H1 (cell line): ENCODE measurements around the gene ZNF837. TPM values are rescaled to one million over a fixed set of nuclear protein-coding genes. Genes with fewer than 3 reads are reported as not detected.
A peak's percentile ranks its signal among the peaks of the same experiment; 100 is the strongest.

Experiments used
- CTCF ChIA-PET: fragments of 300-600 bp; sonication (Branson Sonifier 250); formaldehyde crosslinking; loops from one replicate; lab custom pipeline; 2021; ENCODE audit not compliant: partially characterized antibody; lab: Charles Lee
- POLR2A ChIA-PET: fragments of 300-600 bp; sonication (Branson Sonifier 250); formaldehyde crosslinking; loops from one replicate; lab custom pipeline; 2021; ENCODE audit warnings: inconsistent platforms; ENCODE audit not compliant: partially characterized antibody; lab: Charles Lee
- DNase-seq, 2 experiments: peaks; one replicate each; pipeline versions ENCODE4 v3.0.0 to v3.0.0-alpha.2; 2010 to 2022; ENCODE audit warnings: low spot score in 2 of 2, low read depth in 1 of 2, mixed read lengths in 1 of 2
- FAIRE-seq: peaks from 2 replicates; lab custom pipeline; 2011; peaks lifted over from hg19 to GRCh38; lab: Jason Lieb, UNC
- H2AFZ ChIP-seq: 2 replicates; pipeline ENCODE4 v1.8.1; 2012; ENCODE audit warnings: low read length, inconsistent platforms
- H2AK5ac ChIP-seq: 2 replicates; pipeline ENCODE4 v1.6.1; 2013; ENCODE audit warnings: low read depth, low read length
- H2BK120ac ChIP-seq: replicated peaks from 2 replicates; pipeline ENCODE3; 2013; ENCODE audit warnings: low read depth, low read length, inconsistent platforms
- H2BK12ac ChIP-seq: 2 replicates; pipeline ENCODE4 v1.6.1; 2013; ENCODE audit warnings: low read depth, low read length
- H2BK15ac ChIP-seq: 2 replicates; pipeline ENCODE4 v1.6.1; 2013; ENCODE audit warnings: low read length
- H2BK20ac ChIP-seq: 2 replicates; pipeline ENCODE4 v1.6.1; 2013; ENCODE audit warnings: low read length
- H2BK5ac ChIP-seq: 2 replicates; pipeline ENCODE4 v1.6.1; 2013; ENCODE audit warnings: low read depth, low read length
- H3K14ac ChIP-seq: 2 replicates; pipeline ENCODE4 v1.6.1; 2013; ENCODE audit warnings: inconsistent platforms; ENCODE audit not compliant: insufficient read length
- H3K18ac ChIP-seq: 2 replicates; pipeline ENCODE4 v1.6.1; 2013; ENCODE audit warnings: low read length; ENCODE audit errors: extremely low read depth
- H3K23ac ChIP-seq: 2 replicates; pipeline ENCODE4 v1.6.1; 2013; ENCODE audit warnings: inconsistent platforms; ENCODE audit not compliant: insufficient read length
- H3K23me2 ChIP-seq: 2 replicates; pipeline ENCODE4 v1.6.1; 2013; ENCODE audit warnings: low read depth, low read length
- H3K27ac ChIP-seq: 2 replicates; pipeline ENCODE4 v1.6.1; 2011; ENCODE audit warnings: low read depth, low read length, inconsistent platforms
- H3K27me3 ChIP-seq, 4 experiments: replicated peaks in 1 of 4; 1 replicate in 1 of 4; 2 replicates in 3 of 4; pipeline versions ENCODE4 v1.6.1 to v1.8.1; 2011 to 2013; ENCODE audit warnings: low read length in 3 of 4, mild to moderate bottlenecking in 3 of 4, inconsistent platforms in 2 of 4, mixed read lengths in 2 of 4, moderate library complexity in 1 of 4; ENCODE audit not compliant: control insufficient read depth in 3 of 4, insufficient read depth in 3 of 4; ENCODE audit errors: extremely low read depth in 1 of 4
- H3K36me3 ChIP-seq, 4 experiments: 2 replicates each; pipeline versions ENCODE4 v1.6.1 to v1.8.1; 2011 to 2013; ENCODE audit warnings: mild to moderate bottlenecking in 4 of 4, low read length in 3 of 4, moderate library complexity in 2 of 4, control low read depth in 1 of 4, inconsistent platforms in 1 of 4; ENCODE audit not compliant: insufficient read depth in 4 of 4, control insufficient read depth in 2 of 4
- H3K4ac ChIP-seq: replicated peaks from 2 replicates; pipeline ENCODE3; 2013; ENCODE audit warnings: low read length, low read depth, mixed read lengths, inconsistent platforms; ENCODE audit not compliant: insufficient read length
- H3K4me1 ChIP-seq, 4 experiments: replicated peaks in 1 of 4; 1 replicate in 1 of 4; 2 replicates in 3 of 4; pipeline versions ENCODE4 v1.6.1 to v1.8.1; 2011 to 2013; ENCODE audit warnings: low read length in 3 of 4, inconsistent platforms in 2 of 4, mixed read lengths in 1 of 4; ENCODE audit not compliant: insufficient read depth in 4 of 4, control insufficient read depth in 3 of 4
- H3K4me2 ChIP-seq, 2 experiments: 2 replicates each; pipeline versions ENCODE4 v1.6.1 to v1.8.1; 2011 to 2013; ENCODE audit warnings: low read depth in 2 of 2, low read length in 2 of 2, control low read depth in 1 of 2, inconsistent platforms in 1 of 2, mild to moderate bottlenecking in 1 of 2; ENCODE audit not compliant: insufficient read depth in 1 of 2
- H3K4me3 ChIP-seq, 4 experiments: fragments of 200-600, 300-600 bp in 1 of 4; sonication (generic), shearing (Covaris generic), sonication (Bioruptor Twin) in 1 of 4; 2 replicates each; pipeline versions ENCODE4 v1.5.1 to v1.8.1; 2011 to 2016; ENCODE audit warnings: low read length in 4 of 4, low read depth in 3 of 4, control low read depth in 2 of 4, inconsistent platforms in 2 of 4, mild to moderate bottlenecking in 2 of 4, mixed read lengths in 1 of 4, moderate library complexity in 1 of 4; ENCODE audit not compliant: insufficient read depth in 2 of 4; ENCODE audit errors: extremely low read depth in 1 of 4
- H3K56ac ChIP-seq: replicated peaks from 2 replicates; pipeline ENCODE3; 2013; ENCODE audit warnings: low read depth, mild to moderate bottlenecking, mixed read lengths, low read length, inconsistent platforms; ENCODE audit not compliant: insufficient read length
- H3K79me1 ChIP-seq: 2 replicates; pipeline ENCODE4 v1.6.1; 2013; ENCODE audit warnings: low read depth, low read length, control low read depth
- H3K79me2 ChIP-seq, 2 experiments: 2 replicates each; pipeline versions ENCODE4 v1.6.1 to v1.8.1; 2012 to 2013; ENCODE audit warnings: low read length in 2 of 2, mild to moderate bottlenecking in 2 of 2, inconsistent platforms in 1 of 2; ENCODE audit not compliant: insufficient read depth in 2 of 2, control insufficient read depth in 1 of 2
- H3K9ac ChIP-seq, 4 experiments: replicated peaks in 1 of 4; 1 replicate in 1 of 4; 2 replicates in 3 of 4; pipeline versions ENCODE4 v1.6.1 to v1.8.1; 2011 to 2013; ENCODE audit warnings: low read depth in 3 of 4, low read length in 3 of 4, control low read depth in 2 of 4, mild to moderate bottlenecking in 2 of 4, moderate library complexity in 2 of 4, inconsistent platforms in 1 of 4; ENCODE audit errors: extremely low read depth in 1 of 4
- H3K9me3 ChIP-seq, 2 experiments: 2 replicates each; pipeline versions ENCODE4 v1.6.1 to v1.8.1; 2012 to 2013; ENCODE audit warnings: mild to moderate bottlenecking in 2 of 2, moderate library complexity in 2 of 2, control low read depth in 1 of 2, inconsistent platforms in 1 of 2, low read depth in 1 of 2, low read length in 1 of 2, mixed read lengths in 1 of 2; ENCODE audit not compliant: insufficient read depth in 2 of 2
- H4K20me1 ChIP-seq, 2 experiments: replicated peaks in 1 of 2; 2 replicates each; pipeline versions ENCODE3 to v1.8.1; 2011 to 2013; ENCODE audit warnings: inconsistent platforms in 2 of 2, low read length in 2 of 2, mild to moderate bottlenecking in 1 of 2; ENCODE audit not compliant: insufficient read depth in 2 of 2, control insufficient read depth in 1 of 2
- H4K5ac ChIP-seq: 2 replicates; pipeline ENCODE4 v1.6.1; 2013; ENCODE audit warnings: low read length, low read depth, mixed read lengths, inconsistent platforms; ENCODE audit not compliant: insufficient read length
- H4K8ac ChIP-seq: 2 replicates; pipeline ENCODE4 v1.8.0; 2013; ENCODE audit warnings: mild to moderate bottlenecking, moderate library complexity, low read length, inconsistent platforms; ENCODE audit not compliant: insufficient read depth; ENCODE audit errors: extremely low read depth
- H4K91ac ChIP-seq: replicated peaks from 2 replicates; pipeline ENCODE3; 2013; ENCODE audit warnings: low read length, mixed read lengths, inconsistent platforms; ENCODE audit not compliant: insufficient read length
- ASH2L ChIP-seq: fragments of 200-600, 300-600 bp; sonication (generic); IDR thresholded peaks from one replicate; pipeline ENCODE4 v1.7.1; 2017; ENCODE audit warnings: low read length
- GTF2F1 ChIP-seq: IDR thresholded peaks from 2 replicates; pipeline ENCODE4 v1.6.1; 2012; ENCODE audit warnings: low read depth, low read length, improper control_type of control experiment, borderline replicate concordance
- WGBS, 2 experiments: shearing (Covaris generic) in 1 of 2; methylation state at CpG; one replicate each; pipeline versions ENCODE4 v1.1.6 to v1.1.7; 2013 to 2015; ENCODE audit warnings: low lambda C conversion rate in 2 of 2, mixed read lengths in 2 of 2, inconsistent platforms in 1 of 2, low coverage in 1 of 2, missing lambda C conversion rate in 1 of 2; ENCODE audit not compliant: insufficient replicate concordance in 2 of 2, insufficient coverage in 1 of 2, insufficient read length in 1 of 2; ENCODE audit errors: extremely low coverage in 1 of 2, missing lambda C conversion rate in 1 of 2; 5-methylcytosine and 5-hydroxymethylcytosine counted together
- polyA plus RNA-seq, 7 experiments: library from polyadenylated mRNA; depleted of rRNA in 3 of 7; stranded (reverse) in 5 of 7; unstranded in 2 of 7; fragments of >200 nt in 5 of 7; fragments of 200-250 nt in 2 of 7; gene quantifications; 1 replicate in 5 of 7; 2 replicates in 1 of 7; 4 replicates in 1 of 7; pipeline versions ENCODE4 v1.2.1 to v1.2.3, GENCODE V29; 2011 to 2013; ENCODE audit warnings: missing spikeins in 2 of 7, mixed read lengths in 2 of 7
- total RNA-seq: library from RNA; stranded (reverse); fragmentation: NEBNext Ultra II Directional; extraction: Animal tissue kit (Norgen Biotek cat#: 25700); gene quantifications from 2 replicates; pipeline ENCODE4 v1.2.1, GENCODE V29; 2021

Gene ZNF837
- total and polyA plus RNA-seq, 2 of the 8 experiments (the other 6 are each of a cell fraction or from before 2014, with no cell fraction given), result 1.9 to 3.3 TPM

GRCh38 chr19:58381460-58382212 is 806 bp upstream of the ZNF837 start:
- peaks cover 0 to 13% (median 8%) of the 10 kb centered on the region in 4 experiments; a peak in 6 of 7 replicates for H3K4me1 ChIP-seq
- H3K23me2 ChIP-seq, result peaks cover 17% of the 10 kb centered on the region
- peak overlapping the region; percentile 50 to 67 (median 64) for H3K4me3 ChIP-seq
- H3K79me1 ChIP-seq, result no peaks in the 10 kb centered on the region; the same call in 1 of the 2 replicates
- no peak overlapping the region for H2AFZ ChIP-seq
- ChIA-PET POLR2A (interaction anchor here (0.7 to 4.0 kb wide), 10 partner anchors 10 to 137 kb away, joined by 3 to 24 read pairs (median 6); partner anchors contain the start of genes RNF225, ZBTB45, ZNF497 and ZSCAN22), CTCF (interaction anchor here (0.7 kb wide), 2 partner anchors 12 to 34 kb away, joined by 3 read pairs; no protein-coding TSS in a partner anchor)
- no peak overlapping the region for H3K14ac ChIP-seq
- H3K27ac ChIP-seq, result no peak overlapping the region
- H3K9me3 ChIP-seq, result no peaks in the 10 kb centered on the region
- H3K36me3 ChIP-seq, result no peaks in the 10 kb centered on the region
- peak overlapping the region; percentile 66 to 72 for H3K4me2 ChIP-seq
- H3K4ac ChIP-seq, result no peak overlapping the region
- no peak overlapping the region for H2BK5ac ChIP-seq
- no peak overlapping the region for H3K56ac ChIP-seq
- H2BK15ac ChIP-seq, result no peak overlapping the region
- no peaks in the 10 kb centered on the region; a peak in 1 of 4 replicates for H3K79me2 ChIP-seq
- no peak overlapping the region for H2AK5ac ChIP-seq
- no peaks in the 10 kb centered on the region for H3K27me3 ChIP-seq
- no peak overlapping the region for H2BK12ac ChIP-seq
- H3K18ac ChIP-seq, result no peak overlapping the region
- H3K23ac ChIP-seq, result no peak overlapping the region
- no peak overlapping the region for H2BK20ac ChIP-seq
- H4K20me1 ChIP-seq, result peaks cover 0 to 5% of the 10 kb centered on the region in 2 experiments
- no peak overlapping the region; the same call in 1 of the 2 replicates for H4K8ac ChIP-seq
- DNase-seq (no peak), FAIRE-seq (no peak)
- no peak overlapping the region for H4K91ac ChIP-seq
- peak overlapping the region in 1 of 4 experiments; percentile 22; a peak in 1 of 7 replicates for H3K9ac ChIP-seq
- no peak overlapping the region for H4K5ac ChIP-seq
- no peak overlapping the region for H2BK120ac ChIP-seq
- 47% methylated on average over 26 of the region's 26 CpGs; no CpG with 5 or more reads in 1 of the 2 experiments for WGBS, 2 experiments
- TF ChIP-seq GTF2F1, result no peak
- peak; percentile 13 for TF ChIP-seq ASH2L
